ENCODE measurements around the gene LGALS3.
A peak's percentile ranks its signal among the peaks of the same experiment; 100 is the strongest.

The LGALS3 gene

GRCh38 chr14:55125403-55125802 is 3.6 kb upstream of the LGALS3 start:
- TF ChIP-seq CTCF (IDR thresholded peaks at IDR 0.05; ENCODE audit: low read length, missing control alignments): no peak
- no peak for DNase-seq (ENCODE audit: low read depth)
- H3K4me3 ChIP-seq (replicated peaks; ENCODE audit: low read depth, low read length): no peak overlapping the region

- no peak for TF ChIP-seq CTCF (IDR thresholded peaks at IDR 0.05; ENCODE audit: low read length, missing control alignments)
- H3K4me3 ChIP-seq (replicated peaks; ENCODE audit: low read depth, low read length): no peak overlapping the region
- DNase-seq (ENCODE audit: low read depth): no peak
These were observed 3.0 kb upstream of the LGALS3 start for GRCh38 chr14:55126034-55126433.

- no peak for DNase-seq (ENCODE audit: low read depth)
- H3K4me3 ChIP-seq (replicated peaks; ENCODE audit: low read depth, low read length): no peak overlapping the region
These were observed 2.1 kb upstream of the LGALS3 start for GRCh38 chr14:55126932-55127459.

DNA sequence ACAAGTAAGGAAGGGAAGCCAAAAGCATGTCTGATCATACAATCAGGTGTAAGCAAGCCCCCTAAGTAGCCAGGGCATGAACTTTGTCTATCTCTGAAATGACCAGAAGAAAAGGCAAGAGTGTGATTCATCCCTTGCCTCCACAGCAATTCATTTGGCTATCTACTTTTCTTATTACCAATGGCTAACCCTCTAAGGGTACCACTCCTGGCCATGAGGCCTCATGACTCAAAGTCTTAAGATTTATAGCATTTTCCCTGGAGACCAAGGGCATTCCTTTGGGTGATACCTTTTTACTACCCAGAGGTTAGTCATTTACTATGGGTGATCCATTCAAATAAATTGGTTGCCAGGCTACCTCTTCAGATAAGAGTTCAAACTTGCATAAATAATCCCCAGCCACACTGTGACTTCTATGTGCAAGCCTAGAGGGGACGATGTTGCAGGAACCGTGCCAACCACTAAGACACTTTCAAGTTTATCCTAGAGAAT is 1.5 kb upstream of the LGALS3 start:
- no peak for TF ChIP-seq CTCF (IDR thresholded peaks at IDR 0.05; ENCODE audit: low read length, missing control alignments)
- H3K4me3 ChIP-seq (replicated peaks; ENCODE audit: low read depth, low read length): no peak overlapping the region
- DNase-seq (ENCODE audit: low read depth): peak; percentile 40

More at GRCh38 chr14:55126932-55127459, 2.1 kb upstream of the LGALS3 start:
- TF ChIP-seq CTCF (IDR thresholded peaks at IDR 0.05; ENCODE audit: low read length, missing control alignments): no peak

DNA sequence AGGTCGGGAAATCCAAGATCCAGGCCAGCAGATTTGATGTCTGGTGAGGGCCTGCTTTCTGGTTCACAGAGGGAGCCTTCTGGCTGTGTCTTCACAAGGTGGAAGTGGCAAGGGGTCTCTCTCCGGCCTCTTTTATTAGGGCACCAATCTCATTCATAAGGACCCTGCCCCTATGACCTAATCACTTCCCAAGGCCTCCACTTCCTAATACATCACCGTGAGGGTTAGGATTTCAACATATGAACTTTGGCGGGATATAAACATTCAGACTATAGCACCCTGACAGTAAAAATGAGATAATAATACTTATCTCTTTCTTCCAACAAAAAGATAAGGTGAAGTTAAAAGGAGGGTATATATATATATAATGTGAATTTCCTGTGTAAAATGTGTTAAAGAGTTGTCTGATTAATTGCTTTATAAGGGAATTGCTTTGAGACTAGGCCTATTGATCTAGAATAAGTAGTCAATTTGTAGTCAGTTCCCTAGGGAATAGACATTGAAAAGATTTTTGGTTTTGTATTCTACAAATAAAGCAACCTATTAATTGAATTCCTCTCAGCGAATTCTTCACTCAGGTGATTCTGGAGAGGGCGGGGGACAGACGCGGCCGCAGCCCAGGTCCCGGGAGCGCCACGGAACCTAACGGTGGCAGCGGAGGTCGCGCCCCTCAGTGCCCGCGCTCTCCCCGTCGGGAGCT is 516 bp upstream of the LGALS3 start:
- no peak for DNase-seq (ENCODE audit: low read depth)
- peak overlapping the region; percentile 74 for H3K4me3 ChIP-seq (replicated peaks; ENCODE audit: low read depth, low read length)
- TF ChIP-seq CTCF (IDR thresholded peaks at IDR 0.05; ENCODE audit: low read length, missing control alignments): no peak

DNA sequence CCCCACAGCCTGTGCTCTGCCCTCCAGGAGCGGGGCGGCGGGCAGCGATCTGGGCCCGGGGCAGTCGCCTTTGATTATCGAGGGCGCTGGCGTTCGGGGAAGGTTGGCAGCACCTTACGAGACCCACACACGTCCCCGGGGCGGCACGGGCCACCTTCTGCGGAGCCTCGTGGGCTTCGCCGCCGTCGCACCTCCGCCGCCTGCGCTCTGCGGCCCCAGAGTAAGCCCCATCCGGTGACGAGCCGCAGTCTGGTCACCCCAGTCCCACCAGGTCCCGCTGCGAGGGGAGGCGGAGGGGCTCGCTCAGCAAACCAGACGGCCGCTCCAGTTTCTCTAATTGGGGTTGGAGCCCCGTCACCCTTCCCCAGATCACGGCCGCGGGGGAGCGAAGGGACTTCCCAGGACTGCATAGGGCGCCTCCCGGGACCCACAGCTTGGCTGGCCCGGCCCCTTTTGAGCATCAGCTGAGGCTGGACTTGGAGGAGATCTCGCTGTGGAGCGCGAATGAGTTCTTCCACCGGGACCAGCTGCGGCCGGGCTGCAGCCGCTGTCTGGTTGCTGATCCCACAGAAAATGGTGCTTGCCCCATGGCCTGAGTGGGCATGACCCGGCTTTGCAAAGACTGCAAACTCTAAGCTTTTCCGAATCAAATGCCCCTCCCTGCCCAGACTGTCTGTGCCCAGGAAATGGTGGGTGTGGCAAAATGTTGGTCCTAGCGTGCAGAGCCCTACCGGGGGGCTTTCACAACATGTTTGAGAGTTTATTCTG is 560 bp downstream of the LGALS3 start:
- no peak for TF ChIP-seq CTCF (IDR thresholded peaks at IDR 0.05; ENCODE audit: low read length, missing control alignments)

More for the DNA sequence above, 560 bp downstream of the LGALS3 start:
- H3K4me3 ChIP-seq (replicated peaks; ENCODE audit: low read depth, low read length): peak overlapping the region; percentile 74
- peak; percentile 74 for DNase-seq (ENCODE audit: low read depth)
